ENCODE results near the gene GPR146.

GRCh38 chr7:1064581-1064980, 20.2 kb downstream of the GPR146 start:
- no peak for TF ChIP-seq ZBTB21 (CRISPR knock-in tag; IDR thresholded peaks at IDR 0.05; ENCODE audit: borderline replicate concordance)
- TF ChIP-seq, protein P1, sequence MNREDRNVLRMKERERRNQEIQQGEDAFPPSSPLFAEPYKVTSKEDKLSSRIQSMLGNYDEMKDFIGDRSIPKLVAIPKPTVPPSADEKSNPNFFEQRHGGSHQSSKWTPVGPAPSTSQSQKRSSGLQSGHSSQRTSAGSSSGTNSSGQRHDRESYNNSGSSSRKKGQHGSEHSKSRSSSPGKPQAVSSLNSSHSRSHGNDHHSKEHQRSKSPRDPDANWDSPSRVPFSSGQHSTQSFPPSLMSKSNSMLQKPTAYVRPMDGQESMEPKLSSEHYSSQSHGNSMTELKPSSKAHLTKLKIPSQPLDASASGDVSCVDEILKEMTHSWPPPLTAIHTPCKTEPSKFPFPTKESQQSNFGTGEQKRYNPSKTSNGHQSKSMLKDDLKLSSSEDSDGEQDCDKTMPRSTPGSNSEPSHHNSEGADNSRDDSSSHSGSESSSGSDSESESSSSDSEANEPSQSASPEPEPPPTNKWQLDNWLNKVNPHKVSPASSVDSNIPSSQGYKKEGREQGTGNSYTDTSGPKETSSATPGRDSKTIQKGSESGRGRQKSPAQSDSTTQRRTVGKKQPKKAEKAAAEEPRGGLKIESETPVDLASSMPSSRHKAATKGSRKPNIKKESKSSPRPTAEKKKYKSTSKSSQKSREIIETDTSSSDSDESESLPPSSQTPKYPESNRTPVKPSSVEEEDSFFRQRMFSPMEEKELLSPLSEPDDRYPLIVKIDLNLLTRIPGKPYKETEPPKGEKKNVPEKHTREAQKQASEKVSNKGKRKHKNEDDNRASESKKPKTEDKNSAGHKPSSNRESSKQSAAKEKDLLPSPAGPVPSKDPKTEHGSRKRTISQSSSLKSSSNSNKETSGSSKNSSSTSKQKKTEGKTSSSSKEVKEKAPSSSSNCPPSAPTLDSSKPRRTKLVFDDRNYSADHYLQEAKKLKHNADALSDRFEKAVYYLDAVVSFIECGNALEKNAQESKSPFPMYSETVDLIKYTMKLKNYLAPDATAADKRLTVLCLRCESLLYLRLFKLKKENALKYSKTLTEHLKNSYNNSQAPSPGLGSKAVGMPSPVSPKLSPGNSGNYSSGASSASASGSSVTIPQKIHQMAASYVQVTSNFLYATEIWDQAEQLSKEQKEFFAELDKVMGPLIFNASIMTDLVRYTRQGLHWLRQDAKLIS (CRISPR knock-in tag; IDR thresholded peaks at IDR 0.05; ENCODE audit: borderline replicate concordance) = no peak
- no peak for TF ChIP-seq OVOL2 (CRISPR knock-in tag; IDR thresholded peaks at IDR 0.05; ENCODE audit: borderline replicate concordance)
- TF ChIP-seq HMGXB4 (CRISPR knock-in tag; IDR thresholded peaks at IDR 0.05) = no peak
- TF ChIP-seq SP1 (CRISPR knock-in tag; conservative IDR thresholded peaks at IDR 0.05) = no peak
- TF ChIP-seq, protein P2, sequence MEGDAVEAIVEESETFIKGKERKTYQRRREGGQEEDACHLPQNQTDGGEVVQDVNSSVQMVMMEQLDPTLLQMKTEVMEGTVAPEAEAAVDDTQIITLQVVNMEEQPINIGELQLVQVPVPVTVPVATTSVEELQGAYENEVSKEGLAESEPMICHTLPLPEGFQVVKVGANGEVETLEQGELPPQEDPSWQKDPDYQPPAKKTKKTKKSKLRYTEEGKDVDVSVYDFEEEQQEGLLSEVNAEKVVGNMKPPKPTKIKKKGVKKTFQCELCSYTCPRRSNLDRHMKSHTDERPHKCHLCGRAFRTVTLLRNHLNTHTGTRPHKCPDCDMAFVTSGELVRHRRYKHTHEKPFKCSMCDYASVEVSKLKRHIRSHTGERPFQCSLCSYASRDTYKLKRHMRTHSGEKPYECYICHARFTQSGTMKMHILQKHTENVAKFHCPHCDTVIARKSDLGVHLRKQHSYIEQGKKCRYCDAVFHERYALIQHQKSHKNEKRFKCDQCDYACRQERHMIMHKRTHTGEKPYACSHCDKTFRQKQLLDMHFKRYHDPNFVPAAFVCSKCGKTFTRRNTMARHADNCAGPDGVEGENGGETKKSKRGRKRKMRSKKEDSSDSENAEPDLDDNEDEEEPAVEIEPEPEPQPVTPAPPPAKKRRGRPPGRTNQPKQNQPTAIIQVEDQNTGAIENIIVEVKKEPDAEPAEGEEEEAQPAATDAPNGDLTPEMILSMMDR (IDR thresholded peaks at IDR 0.05) = no peak
- TF ChIP-seq ZNF532 (CRISPR knock-in tag; IDR thresholded peaks at IDR 0.05; ENCODE audit: borderline replicate concordance) = no peak
- TF ChIP-seq TEAD4 (CRISPR knock-in tag; IDR thresholded peaks at IDR 0.05) = no peak
- TF ChIP-seq FOXJ3 (CRISPR knock-in tag; IDR thresholded peaks at IDR 0.05; ENCODE audit: borderline replicate concordance) = no peak
